ENCODE data around the gene ZAP70.

ZAP70 gene

GRCh38 chr2:97717613-97717995, 4.2 kb downstream of the ZAP70 start:
- DNase-seq (ENCODE audit: low read depth), result no peak

- DNase-seq (ENCODE audit: low read depth), result no peak
Measured at GRCh38 chr2:97718051-97718882, 4.9 kb downstream of the ZAP70 start.

GRCh38 chr2:97718942-97719341, 5.6 kb downstream of the ZAP70 start:
- no peak for DNase-seq (ENCODE audit: low read depth)

- DNase-seq (ENCODE audit: low read depth), result no peak
Measured at GRCh38 chr2:97719362-97720155, 6.2 kb downstream of the ZAP70 start.

- no peak for DNase-seq (ENCODE audit: low read depth)
Measured at GRCh38 chr2:97720746-97721145, 7.4 kb downstream of the ZAP70 start.

GRCh38 chr2:97722227-97722626, 8.9 kb downstream of the ZAP70 start:
- DNase-seq (ENCODE audit: low read depth), result peak; percentile 12

GRCh38 chr2:97723156-97724072, 10.0 kb downstream of the ZAP70 start:
- no peak for DNase-seq (ENCODE audit: low read depth)

GRCh38 chr2:97724073-97724410, 10.7 kb downstream of the ZAP70 start:
- DNase-seq (ENCODE audit: low read depth), result no peak

GRCh38 chr2:97724501-97724900, 11.1 kb downstream of the ZAP70 start:
- DNase-seq (ENCODE audit: low read depth), result no peak

GRCh38 chr2:97724946-97725688, 11.7 kb downstream of the ZAP70 start:
- no peak for DNase-seq (ENCODE audit: low read depth)

GRCh38 chr2:97726261-97727064, 13.1 kb downstream of the ZAP70 start:
- peak; percentile 11 for DNase-seq (ENCODE audit: low read depth)

- no peak for DNase-seq (ENCODE audit: low read depth)
Measured at GRCh38 chr2:97727296-97727695, 13.9 kb downstream of the ZAP70 start.

GRCh38 chr2:97728091-97728731, 14.8 kb downstream of the ZAP70 start:
- DNase-seq (ENCODE audit: low read depth), result no peak

- DNase-seq (ENCODE audit: low read depth), result peak; percentile 56
Measured at GRCh38 chr2:97730245-97730644, 16.9 kb downstream of the ZAP70 start.

- DNase-seq (ENCODE audit: low read depth), result no peak
Measured at GRCh38 chr2:97731274-97732020, 18.1 kb downstream of the ZAP70 start.

GRCh38 chr2:97732436-97733340, 19.3 kb downstream of the ZAP70 start:
- no peak for DNase-seq (ENCODE audit: low read depth)

GRCh38 chr2:97733341-97734035, 20.1 kb downstream of the ZAP70 start:
- no peak for DNase-seq (ENCODE audit: low read depth)
